Thyroid gland (tissue), 4 donors: ENCODE measurements around the gene PXN. TPM values are rescaled to one million over a fixed set of nuclear protein-coding genes. Genes with fewer than 3 reads are reported as not detected.
"Not testable (repeated sequence)": the region's sequence is repeated elsewhere in the genome, so short reads cannot be mapped to it uniquely, and the experiment has no call there.

Experiments
- DNase-seq, 2 donors: peaks; one replicate each; pipeline ENCODE4 v3.0.0-alpha.2; 2019
- H3K27ac ChIP-seq, 3 donors: fragments of 200-600 bp; sonication (generic); 1 replicate in 2 of 3; 2 replicates in 1 of 3; pipeline ENCODE4 v1.5.1; 2016 to 2019; ENCODE audit warnings: mild to moderate bottlenecking in 1 of 3, moderate library complexity in 1 of 3
- H3K27me3 ChIP-seq: fragments of 200-600 bp; sonication (generic); one replicate; pipeline ENCODE4 v1.5.1; 2019
- H3K36me3 ChIP-seq, 2 donors: fragments of 200-600 bp; sonication (generic); one replicate each; pipeline ENCODE4 v1.5.1; 2016 to 2019
- H3K4me1 ChIP-seq, 2 donors: fragments of 200-600 bp; sonication (generic); one replicate each; pipeline ENCODE4 v1.5.1; 2017 to 2019
- H3K4me3 ChIP-seq, 3 donors: fragments of 200-600 bp; sonication (generic); replicated peaks in 1 of 3; 1 replicate in 2 of 3; 2 replicates in 1 of 3; pipeline ENCODE4 v1.5.1; 2016; ENCODE audit warnings: mild to moderate bottlenecking in 1 of 3
- H3K9me3 ChIP-seq: fragments of 200-600 bp; sonication (generic); one replicate; pipeline ENCODE4 v1.5.1; 2017
- POLR2A ChIP-seq, 2 donors: fragments of 450-650 bp; IDR thresholded peaks; one replicate each; pipeline ENCODE4 v1.6.1; 2017; ENCODE audit warnings: antibody characterized with exemption in 2 of 2, mild to moderate bottlenecking in 2 of 2, moderate library complexity in 1 of 2
- WGBS, 2 donors: methylation state at CpG; one replicate each; pipeline ENCODE4 v1.1.5; 2017; 5-methylcytosine and 5-hydroxymethylcytosine counted together
- intact Hi-C: fragments of 100-400 bp; cut with DNase I; formaldehyde crosslinking; loops from one replicate; pipeline ENCODE4 v1.15.1; 2023
- total RNA-seq, 4 donors: library from RNA; depleted of rRNA; stranded (reverse); fragments of >200 nt; gene quantifications; one replicate each; pipeline ENCODE4 v1.2.3, GENCODE V29; 2016
- TF ChIP-seq, protein P1 (sequence below), 6 experiments: fragments of 200-600 bp in 3 of 6; fragments of 450-650 bp in 3 of 6; sonication (generic) in 3 of 6; IDR thresholded peaks; one replicate each; pipeline ENCODE4 v1.5.1; 2016 to 2019; ENCODE audit warnings: antibody characterized with exemption in 6 of 6, mild to moderate bottlenecking in 2 of 6, inconsistent platforms in 1 of 6, moderate library complexity in 1 of 6

Gene PXN
- total RNA-seq, 4 donors from 2014 or later: 61.7 to 95.5 (median 82.7) TPM

GRCh38 chr12:120239776-120240494, 25.6 kb downstream of the PXN start:
- 35 to 47% methylated on average over 2 of the region's 2 CpGs for WGBS, 2 donors
- intact Hi-C loops: no loop called here
- Histone ChIP-seq H3K4me1 (peaks cover 66 to 70% of the 10 kb centered on the region in 2 donors), H3K27ac (peak overlapping the region; percentile 95 to 96 (median 96)), H3K4me3 (no peak overlapping the region), H3K36me3 (no peaks in the 10 kb centered on the region), H3K9me3 (no peaks in the 10 kb centered on the region), H3K27me3 (no peaks in the 10 kb centered on the region)
- TF ChIP-seq POLR2A (IDR thresholded peaks at IDR 0.05): peak in 1 of 2 donors; percentile 40
- TF ChIP-seq, protein P1, sequence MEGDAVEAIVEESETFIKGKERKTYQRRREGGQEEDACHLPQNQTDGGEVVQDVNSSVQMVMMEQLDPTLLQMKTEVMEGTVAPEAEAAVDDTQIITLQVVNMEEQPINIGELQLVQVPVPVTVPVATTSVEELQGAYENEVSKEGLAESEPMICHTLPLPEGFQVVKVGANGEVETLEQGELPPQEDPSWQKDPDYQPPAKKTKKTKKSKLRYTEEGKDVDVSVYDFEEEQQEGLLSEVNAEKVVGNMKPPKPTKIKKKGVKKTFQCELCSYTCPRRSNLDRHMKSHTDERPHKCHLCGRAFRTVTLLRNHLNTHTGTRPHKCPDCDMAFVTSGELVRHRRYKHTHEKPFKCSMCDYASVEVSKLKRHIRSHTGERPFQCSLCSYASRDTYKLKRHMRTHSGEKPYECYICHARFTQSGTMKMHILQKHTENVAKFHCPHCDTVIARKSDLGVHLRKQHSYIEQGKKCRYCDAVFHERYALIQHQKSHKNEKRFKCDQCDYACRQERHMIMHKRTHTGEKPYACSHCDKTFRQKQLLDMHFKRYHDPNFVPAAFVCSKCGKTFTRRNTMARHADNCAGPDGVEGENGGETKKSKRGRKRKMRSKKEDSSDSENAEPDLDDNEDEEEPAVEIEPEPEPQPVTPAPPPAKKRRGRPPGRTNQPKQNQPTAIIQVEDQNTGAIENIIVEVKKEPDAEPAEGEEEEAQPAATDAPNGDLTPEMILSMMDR (IDR thresholded peaks at IDR 0.05): no peak
- peak; percentile 46 to 54 for DNase-seq

GRCh38 chr12:120238839-120239445, 26.6 kb downstream of the PXN start:
- 80 to 85% methylated on average over 9 to 10 of the region's 12 CpGs for WGBS, 2 donors
- TF ChIP-seq, protein P1 (IDR thresholded peaks at IDR 0.05): no peak
- H3K27ac ChIP-seq: peak overlapping the region; percentile 95 to 96 (median 96)
- H3K27me3 ChIP-seq: no peaks in the 10 kb centered on the region
- intact Hi-C loops: no loop called here
- H3K4me1 ChIP-seq: peaks cover 72 to 80% of the 10 kb centered on the region in 2 donors
- no peak for DNase-seq
- no peaks in the 10 kb centered on the region for H3K36me3 ChIP-seq
- no peaks in the 10 kb centered on the region for H3K9me3 ChIP-seq
- H3K4me3 ChIP-seq: no peak overlapping the region

DNA sequence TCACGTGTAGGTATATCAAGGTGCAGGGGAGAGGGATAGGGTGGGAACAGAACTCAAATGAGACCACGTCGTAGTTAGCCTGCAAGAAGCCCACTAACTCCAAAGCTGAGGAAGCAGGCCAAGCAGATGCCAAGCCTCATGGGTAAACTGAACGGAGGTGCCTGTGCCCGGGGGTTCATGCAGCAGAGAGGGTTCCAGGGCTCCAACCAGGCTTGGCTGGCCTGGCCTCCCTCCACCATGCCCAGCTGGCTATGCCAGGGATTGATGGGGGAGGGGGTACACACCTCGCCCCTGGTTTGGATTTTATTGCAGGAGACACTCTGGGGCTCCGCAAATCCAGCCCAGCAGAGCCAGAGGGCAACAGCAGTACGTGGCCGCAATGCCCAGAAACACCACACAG, 27.3 kb downstream of the PXN start:
- intact Hi-C loops: no loop called here
- 69 to 74% methylated on average over 9 of the region's 9 CpGs for WGBS, 2 donors
- Histone ChIP-seq H3K4me3 (no peak overlapping the region), H3K4me1 (peaks cover 79 to 88% of the 10 kb centered on the region in 2 donors), H3K36me3 (no peaks in the 10 kb centered on the region), H3K27me3 (no peaks in the 10 kb centered on the region), H3K9me3 (no peaks in the 10 kb centered on the region), H3K27ac (peak overlapping the region; percentile 95 to 96 (median 96))
- TF ChIP-seq, protein P1 (IDR thresholded peaks at IDR 0.05): no peak
- no peak for TF ChIP-seq POLR2A (IDR thresholded peaks at IDR 0.05)
- DNase-seq: no peak

DNA sequence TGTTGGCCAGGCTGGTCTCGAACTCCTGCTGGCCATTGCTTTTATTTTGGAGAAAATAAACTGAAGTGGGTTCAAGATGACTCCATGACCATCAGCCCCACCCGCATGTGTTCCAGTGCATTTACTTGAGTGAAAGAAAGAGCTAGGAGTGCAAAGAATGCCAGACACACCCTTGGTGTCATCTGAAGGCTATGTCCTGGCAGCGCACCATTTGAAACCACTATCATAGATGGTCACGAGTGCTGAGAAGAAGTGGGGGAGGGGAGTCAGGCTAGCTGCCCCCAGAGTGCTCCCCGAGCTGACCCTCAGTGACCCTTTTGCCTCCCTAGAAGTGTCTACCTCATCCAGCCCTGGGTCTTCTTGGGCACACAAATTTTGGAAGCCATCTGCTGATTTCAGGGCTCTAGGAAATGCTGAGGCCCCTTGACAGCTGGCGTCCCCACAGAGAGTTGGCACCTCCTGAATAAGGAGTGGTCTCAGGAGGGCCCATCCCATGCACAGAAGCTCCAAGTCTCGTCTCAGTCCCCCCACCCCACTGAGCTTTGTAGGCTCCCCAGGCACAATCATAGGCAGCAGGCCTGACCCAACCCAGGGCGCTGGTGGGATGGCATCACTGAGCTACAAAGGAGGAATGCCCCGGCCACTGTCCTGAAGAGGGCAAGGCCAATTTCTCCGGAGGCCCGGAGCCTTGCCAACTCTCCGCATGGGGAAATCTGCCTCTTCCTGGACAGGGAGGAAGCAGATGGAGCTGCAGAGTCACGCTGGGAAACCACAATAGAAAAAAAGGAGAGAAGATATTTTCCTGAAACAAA, 28.0 kb downstream of the PXN start:
- no peaks in the 10 kb centered on the region for H3K27me3 ChIP-seq
- peak overlapping the region; percentile 95 to 96 (median 96) for H3K27ac ChIP-seq
- peak; percentile 43 to 60 for DNase-seq
- no peaks in the 10 kb centered on the region for H3K36me3 ChIP-seq
- intact Hi-C loops: no loop called here
- TF ChIP-seq, protein P1 (IDR thresholded peaks at IDR 0.05): no peak
- TF ChIP-seq POLR2A (IDR thresholded peaks at IDR 0.05): no peak
- WGBS, 2 donors: 66 to 71% methylated on average over 13 of the region's 13 CpGs
- no peaks in the 10 kb centered on the region for H3K9me3 ChIP-seq
- no peak overlapping the region for H3K4me3 ChIP-seq
- H3K4me1 ChIP-seq: peaks cover 80 to 94% of the 10 kb centered on the region in 2 donors

- H3K27me3 ChIP-seq, H3K9me3 ChIP-seq, intact Hi-C loops, H3K36me3 ChIP-seq, H3K4me3 ChIP-seq, DNase-seq: not testable (repeated sequence)
- Histone ChIP-seq H3K27ac (peak overlapping the region in 2 of 3 donors; percentile 96), H3K4me1 (peaks cover 86 to 100% of the 10 kb centered on the region in 2 donors)
- WGBS, 2 donors: 90 to 100% methylated on average over 2 of the region's 3 CpGs
These were observed 28.7 kb downstream of the PXN start for GRCh38 chr12:120236809-120237208.
